GM18907 (cell line): ENCODE results near the gene LRCH1.
A peak's percentile ranks its signal among the peaks of the same experiment; 100 is the strongest.

Experiments
- ATAC-seq: cut with Tn5 transposase; IDR thresholded peaks from one replicate; pipeline ENCODE4 v1.9.1; 2021; ENCODE audit warnings: mild to moderate bottlenecking, moderate library complexity; ENCODE audit not compliant: unreplicated experiment

Gene LRCH1

GRCh38 chr13:46685006-46685730 is 132.2 kb downstream of the LRCH1 start:
- ATAC-seq, result no peak

- ATAC-seq, result no peak
Observed at GRCh38 chr13:46686171-46686570, 133.2 kb downstream of the LRCH1 start.

GRCh38 chr13:46687810-46688209 is 134.8 kb downstream of the LRCH1 start:
- ATAC-seq, result peak; percentile 45

- no peak for ATAC-seq
Observed at GRCh38 chr13:46688306-46688705, 135.3 kb downstream of the LRCH1 start.

- ATAC-seq, result no peak
Observed at GRCh38 chr13:46698014-46698413, 145.0 kb downstream of the LRCH1 start.

- ATAC-seq, result no peak
Observed at GRCh38 chr13:46698910-46699460, 146.0 kb downstream of the LRCH1 start.

GRCh38 chr13:46712524-46712923 is 159.6 kb downstream of the LRCH1 start:
- no peak for ATAC-seq

GRCh38 chr13:46715363-46715762 is 162.4 kb downstream of the LRCH1 start:
- no peak for ATAC-seq

GRCh38 chr13:46716821-46717220 is 163.9 kb downstream of the LRCH1 start:
- ATAC-seq, result no peak

GRCh38 chr13:46717275-46717674 is 164.3 kb downstream of the LRCH1 start:
- no peak for ATAC-seq

- no peak for ATAC-seq
Observed at GRCh38 chr13:46717856-46718255, 164.9 kb downstream of the LRCH1 start.

- ATAC-seq, result peak; percentile 84
Observed at GRCh38 chr13:46720189-46720588, 167.2 kb downstream of the LRCH1 start.

GRCh38 chr13:46721054-46721453 is 168.1 kb downstream of the LRCH1 start:
- ATAC-seq, result no peak

GRCh38 chr13:46726347-46726746 is 173.4 kb downstream of the LRCH1 start:
- no peak for ATAC-seq

GRCh38 chr13:46728777-46729176 is 175.8 kb downstream of the LRCH1 start:
- no peak for ATAC-seq

GRCh38 chr13:46731535-46731934 is 178.6 kb downstream of the LRCH1 start:
- ATAC-seq, result no peak

- no peak for ATAC-seq
Observed at GRCh38 chr13:46735425-46735824, 182.5 kb downstream of the LRCH1 start.

- no peak for ATAC-seq
Observed at GRCh38 chr13:46736541-46737310, 183.8 kb downstream of the LRCH1 start.

- ATAC-seq, result no peak
Observed at GRCh38 chr13:46738055-46738454, 185.1 kb downstream of the LRCH1 start.

GRCh38 chr13:46738766-46739165 is 185.8 kb downstream of the LRCH1 start:
- ATAC-seq, result no peak

- ATAC-seq, result no peak
Observed at GRCh38 chr13:46739447-46740098, 186.6 kb downstream of the LRCH1 start.

- ATAC-seq, result no peak
Observed at GRCh38 chr13:46743191-46743590, 190.2 kb downstream of the LRCH1 start.
